ENCODE measurements around the gene SLC6A3.
"Not testable (repeated sequence)": the region's sequence is repeated elsewhere in the genome, so short reads cannot be mapped to it uniquely, and the experiment has no call there.

Gene SLC6A3

GRCh38 chr5:1439388-1440097 lies 5.7 kb downstream of the SLC6A3 start:
- DNase-seq, result peak in 1 of 2 experiments; percentile 7

GRCh38 chr5:1438871-1439270 lies 6.4 kb downstream of the SLC6A3 start:
- no peak for DNase-seq

GRCh38 chr5:1437876-1438559 lies 7.2 kb downstream of the SLC6A3 start:
- peak in 1 of 2 experiments; percentile 7 for DNase-seq

GRCh38 chr5:1437226-1437829 lies 7.9 kb downstream of the SLC6A3 start:
- peak in 1 of 2 experiments; percentile 11 for DNase-seq

- peak in 1 of 2 experiments; percentile 3 for DNase-seq
These were observed 8.6 kb downstream of the SLC6A3 start for GRCh38 chr5:1436681-1437080.

- no peak for DNase-seq
These were observed 9.2 kb downstream of the SLC6A3 start for GRCh38 chr5:1436036-1436435.

- no peak for DNase-seq
These were observed 9.9 kb downstream of the SLC6A3 start for GRCh38 chr5:1435369-1435768.

DNA sequence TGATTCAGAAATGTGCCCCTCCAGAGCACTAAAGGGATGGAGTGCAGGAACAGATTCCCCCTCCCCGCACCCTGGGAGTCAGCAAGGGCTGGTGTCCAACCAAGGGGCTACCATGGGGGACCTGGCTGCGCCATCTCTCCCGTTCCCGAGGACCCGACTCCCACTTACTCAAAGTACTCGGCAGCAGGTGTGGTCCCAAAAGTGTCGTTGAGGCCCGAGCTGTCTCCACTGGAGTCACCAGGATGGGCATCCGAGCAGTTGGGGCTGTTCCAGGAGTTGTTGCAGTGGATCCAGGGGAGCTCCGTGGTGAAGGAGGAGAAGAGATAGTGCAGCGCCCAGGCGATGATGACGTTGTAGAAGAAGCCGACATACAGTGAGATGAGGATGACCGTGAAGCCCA lies 12.9 kb downstream of the SLC6A3 start:
- DNase-seq, result peak in 1 of 2 experiments; percentile 5

GRCh38 chr5:1431896-1432295 lies 13.3 kb downstream of the SLC6A3 start:
- peak in 1 of 2 experiments; percentile 3 for DNase-seq

GRCh38 chr5:1431021-1431811 lies 14.0 kb downstream of the SLC6A3 start:
- no peak for DNase-seq

GRCh38 chr5:1430121-1430795 lies 15.0 kb downstream of the SLC6A3 start:
- no peak for DNase-seq

DNA sequence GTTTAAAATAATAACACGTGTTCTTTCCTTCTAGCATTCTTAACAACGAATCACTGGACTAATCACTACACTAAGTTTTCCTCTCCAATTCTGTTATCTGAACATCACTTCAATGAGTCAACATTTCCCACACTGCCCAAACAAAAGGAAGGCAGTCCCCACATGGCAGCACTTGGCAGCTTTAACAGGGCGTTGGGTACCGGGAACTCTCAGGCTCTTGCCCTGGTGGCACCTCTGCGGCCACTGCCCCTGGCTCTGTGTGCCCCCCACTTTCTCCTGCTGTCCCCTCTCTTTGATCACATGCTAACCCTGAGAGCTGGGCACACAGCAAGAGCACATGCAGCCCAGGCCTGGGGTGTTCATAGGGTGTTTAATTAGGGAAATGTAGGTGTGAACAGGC lies 15.7 kb downstream of the SLC6A3 start:
- DNase-seq, result no peak

GRCh38 chr5:1429066-1429465 lies 16.2 kb downstream of the SLC6A3 start:
- no peak for DNase-seq

GRCh38 chr5:1428107-1428506 lies 17.1 kb downstream of the SLC6A3 start:
- no peak for DNase-seq

GRCh38 chr5:1424716-1425115 lies 20.5 kb downstream of the SLC6A3 start:
- no peak for DNase-seq

DNA sequence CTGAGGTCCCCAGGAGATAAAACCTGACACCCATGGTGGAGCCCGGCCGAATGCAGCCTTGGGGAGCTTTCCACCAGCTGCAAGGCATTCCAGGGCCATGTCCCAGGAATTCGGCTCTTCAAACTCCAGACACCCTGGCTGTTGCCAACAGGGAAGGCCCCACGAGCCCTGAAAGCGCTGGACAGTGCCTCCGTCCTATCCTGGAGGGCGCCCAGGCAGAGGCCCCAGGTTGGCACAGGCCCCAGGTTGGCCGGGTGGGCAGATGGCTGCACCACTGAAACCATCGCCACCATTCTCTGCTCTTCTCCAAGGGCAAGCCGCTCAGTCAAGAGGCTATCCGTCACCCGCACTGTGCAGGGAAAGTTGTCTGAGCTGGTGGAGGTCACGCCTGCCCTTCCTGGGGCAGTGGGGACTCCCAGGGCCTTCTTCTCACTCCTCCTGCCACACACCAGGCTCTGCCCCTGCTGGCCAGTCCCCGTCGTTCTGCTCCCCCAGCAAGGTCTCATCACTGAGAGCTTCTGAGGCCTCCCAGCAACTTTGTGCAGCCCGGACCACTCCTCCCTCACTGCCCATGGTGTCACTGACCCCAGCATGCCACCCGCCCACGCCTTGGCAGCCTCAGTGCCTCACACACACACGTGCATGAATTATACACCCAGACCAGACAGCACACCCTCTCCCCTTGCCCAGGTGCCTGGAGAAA lies 21.2 kb downstream of the SLC6A3 start:
- DNase-seq, result no peak

- not testable (repeated sequence) for DNase-seq
These were observed 22.7 kb downstream of the SLC6A3 start for GRCh38 chr5:1422522-1422921.

DNA sequence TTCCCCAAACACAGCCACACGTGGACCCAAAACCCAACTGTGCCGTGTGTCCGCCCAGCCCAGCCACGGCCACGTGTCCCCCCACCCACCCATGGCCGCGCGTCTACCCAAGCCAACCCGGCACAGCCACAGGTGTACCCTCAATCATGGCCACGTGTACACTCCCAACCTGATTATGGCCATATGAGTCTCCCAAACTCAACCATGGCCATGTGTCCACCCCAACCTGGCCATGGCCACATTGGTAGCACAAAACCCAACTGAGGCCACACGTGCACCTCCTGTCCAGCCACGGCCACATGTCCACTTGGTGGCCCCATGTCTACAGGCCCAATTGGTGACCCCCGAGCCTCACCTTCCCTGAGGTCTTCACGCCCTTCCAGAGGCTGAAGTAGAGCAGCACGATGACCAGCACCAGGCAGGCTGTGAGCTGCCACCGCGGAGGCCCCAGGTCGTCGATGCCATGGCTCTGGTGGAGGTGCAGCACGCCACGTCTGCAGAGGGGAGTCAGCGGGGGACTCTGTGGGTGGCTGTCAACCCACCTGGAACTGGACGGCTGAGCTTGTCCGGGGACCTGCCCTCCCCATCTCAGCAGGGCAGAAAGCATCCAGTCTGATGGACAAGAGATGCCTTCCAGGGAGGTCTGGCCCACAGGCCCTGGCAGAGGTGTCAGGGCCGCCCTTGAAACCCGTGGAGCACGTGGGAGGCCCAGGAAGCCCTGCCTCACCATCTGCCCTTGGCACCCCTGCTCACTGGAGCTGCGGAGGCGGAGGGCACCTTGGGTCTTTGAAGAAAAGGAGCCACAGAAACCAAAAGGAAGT lies 23.5 kb downstream of the SLC6A3 start:
- no peak for DNase-seq

GRCh38 chr5:1420211-1421195 lies 24.7 kb downstream of the SLC6A3 start:
- DNase-seq, result no peak

Measured in activated T-cell treated with anti-CD3 and anti-CD28 coated beads, Interleukin-2, amount 50 U/mL, for 48 hours (primary cell).